HEK293 (cell line): ENCODE measurements around the gene CASQ2.

ENCODE experiments used
- CTCF ChIA-PET: fragments of 350-600 bp; formaldehyde crosslinking; extraction: SDS; loops from one replicate; lab custom pipeline; 2021; ENCODE audit warnings: antibody characterized with exemption; lab: Yijun Ruan, JAX
- POLR2A ChIA-PET: fragments of 300-600 bp; formaldehyde crosslinking; extraction: SDS; loops from one replicate; lab custom pipeline; 2020; ENCODE audit warnings: antibody characterized with exemption, inconsistent platforms; lab: Yijun Ruan, JAX
- H3K27ac ChIP-seq: fragments of 200-500 bp; sonication (Bioruptor generic); 2 replicates; pipeline ENCODE4 v1.5.1; 2014; ENCODE audit warnings: low read depth, low read length, control low read depth, inconsistent platforms; ENCODE audit errors: extremely low read depth
- H3K36me3 ChIP-seq, 2 experiments: fragments of 200-500 bp in 1 of 2; sonication (Bioruptor generic) in 1 of 2; 1 replicate in 1 of 2; 2 replicates in 1 of 2; pipeline ENCODE4 v1.5.1; 2014 to 2017; ENCODE audit warnings: inconsistent platforms in 2 of 2, low read length in 2 of 2; ENCODE audit not compliant: control insufficient read depth in 2 of 2, insufficient read depth in 1 of 2
- H3K4me1 ChIP-seq: fragments of 200-500 bp; sonication (Bioruptor generic); 2 replicates; pipeline ENCODE4 v1.5.1; 2014; ENCODE audit warnings: mild to moderate bottlenecking, low read length, inconsistent platforms; ENCODE audit not compliant: control insufficient read depth, insufficient read depth
- H3K4me3 ChIP-seq: 2 replicates; pipeline ENCODE4 v1.5.1; 2011; ENCODE audit warnings: low read depth, mild to moderate bottlenecking, control low read depth, low read length, moderate library complexity
- H3K9me3 ChIP-seq: fragments of 200-500 bp; sonication (Bioruptor generic); 2 replicates; pipeline ENCODE4 v1.5.1; 2014; ENCODE audit warnings: low read depth, low read length, inconsistent platforms; ENCODE audit not compliant: control insufficient read depth, insufficient read depth
- BCL11B ChIP-seq: fragments of 450-650 bp; formaldehyde crosslinking; IDR thresholded peaks from 2 replicates; pipeline ENCODE4 v1.5.1; 2016; ENCODE audit warnings: low read depth, missing biosample characterization, missing genetic modification characterization
- BCL6B ChIP-seq: fragments of 450-650 bp; formaldehyde crosslinking; IDR thresholded peaks from 2 replicates; pipeline ENCODE4 v1.5.1; 2017; ENCODE audit warnings: missing biosample characterization, missing genetic modification characterization
- OVOL3 ChIP-seq: fragments of 450-650 bp; formaldehyde crosslinking; IDR thresholded peaks from 2 replicates; pipeline ENCODE4 v1.5.1; 2016; ENCODE audit warnings: missing biosample characterization, missing genetic modification characterization
- SCRT2 ChIP-seq: fragments of 450-650 bp; formaldehyde crosslinking; IDR thresholded peaks from 2 replicates; pipeline ENCODE4 v1.5.1; 2016; ENCODE audit warnings: missing biosample characterization, missing genetic modification characterization
- SP3 ChIP-seq: fragments of 450-650 bp; formaldehyde crosslinking; IDR thresholded peaks from 2 replicates; pipeline ENCODE4 v1.5.1; 2016; ENCODE audit warnings: missing biosample characterization, missing genetic modification characterization
- TCF7L2 ChIP-seq: IDR thresholded peaks from 2 replicates; pipeline ENCODE4 v1.6.1; 2011; ENCODE audit warnings: low read depth, mild to moderate bottlenecking, inconsistent platforms, low read length, moderate library complexity, borderline replicate concordance
- WT1 ChIP-seq: fragments of 450-650 bp; formaldehyde crosslinking; IDR thresholded peaks from 2 replicates; pipeline ENCODE4 v1.5.1; 2016; ENCODE audit warnings: missing biosample characterization, missing genetic modification characterization
- ZEB2 ChIP-seq: fragments of 450-650 bp; formaldehyde crosslinking; IDR thresholded peaks from 2 replicates; pipeline ENCODE4 v1.5.1; 2016; ENCODE audit warnings: missing biosample characterization, missing genetic modification characterization
- ZNF157 ChIP-seq: fragments of 450-650 bp; formaldehyde crosslinking; IDR thresholded peaks from 2 replicates; pipeline ENCODE4 v1.5.1; 2016; ENCODE audit warnings: missing biosample characterization, missing genetic modification characterization
- ZNF19 ChIP-seq: fragments of 450-650 bp; formaldehyde crosslinking; IDR thresholded peaks from 2 replicates; pipeline ENCODE4; 2016; ENCODE audit warnings: missing biosample characterization, missing genetic modification characterization, low read depth
- ZNF37A ChIP-seq: fragments of 450-650 bp; IDR thresholded peaks from 2 replicates; pipeline ENCODE4 v1.5.1; 2018; ENCODE audit warnings: missing biosample characterization, missing genetic modification characterization
- ZNF391 ChIP-seq: fragments of 450-650 bp; formaldehyde crosslinking; IDR thresholded peaks from 2 replicates; pipeline ENCODE4 v1.5.1; 2016; ENCODE audit warnings: low read depth, missing biosample characterization, missing genetic modification characterization, borderline replicate concordance
- ZNF398 ChIP-seq: fragments of 450-650 bp; formaldehyde crosslinking; IDR thresholded peaks from 2 replicates; pipeline ENCODE4 v1.5.1; 2017; ENCODE audit warnings: missing biosample characterization, missing genetic modification characterization
- ZNF416 ChIP-seq: fragments of 450-650 bp; formaldehyde crosslinking; IDR thresholded peaks from 2 replicates; pipeline ENCODE4 v1.5.1; 2016; ENCODE audit warnings: missing biosample characterization, missing genetic modification characterization
- ZNF561 ChIP-seq: fragments of 450-650 bp; IDR thresholded peaks from 2 replicates; pipeline ENCODE4 v1.5.1; 2018; ENCODE audit warnings: missing biosample characterization, missing genetic modification characterization, borderline replicate concordance
- ZNF621 ChIP-seq: fragments of 450-650 bp; formaldehyde crosslinking; IDR thresholded peaks from 2 replicates; pipeline ENCODE4 v1.5.1; 2017; ENCODE audit warnings: missing biosample characterization, missing genetic modification characterization
- ZNF658 ChIP-seq: fragments of 450-650 bp; formaldehyde crosslinking; IDR thresholded peaks from 2 replicates; pipeline ENCODE4; 2016; ENCODE audit warnings: missing biosample characterization, missing genetic modification characterization
- ZNF660 ChIP-seq: fragments of 450-650 bp; IDR thresholded peaks from 2 replicates; pipeline ENCODE4 v1.5.1; 2018; ENCODE audit warnings: missing biosample characterization, mild to moderate bottlenecking, missing genetic modification characterization
- ZNF692 ChIP-seq: fragments of 450-650 bp; formaldehyde crosslinking; IDR thresholded peaks from 2 replicates; pipeline ENCODE4 v1.5.1; 2016; ENCODE audit warnings: missing biosample characterization, missing genetic modification characterization
- ZNF792 ChIP-seq: fragments of 450-650 bp; formaldehyde crosslinking; IDR thresholded peaks from 2 replicates; pipeline ENCODE4 v1.5.1; 2016; ENCODE audit warnings: missing biosample characterization, missing genetic modification characterization
- ZNF843 ChIP-seq: fragments of 450-650 bp; formaldehyde crosslinking; IDR thresholded peaks from 2 replicates; pipeline ENCODE4 v1.5.1; 2016; ENCODE audit warnings: missing biosample characterization, missing genetic modification characterization
- TF ChIP-seq, protein P1 (sequence below): fragments of 450-650 bp; formaldehyde crosslinking; conservative IDR thresholded peaks from 2 replicates; pipeline ENCODE4 v1.5.1; 2016; ENCODE audit warnings: low read depth, missing biosample characterization, missing genetic modification characterization
- TF ChIP-seq, protein P2 (sequence below): fragments of 450-650 bp; formaldehyde crosslinking; IDR thresholded peaks from 2 replicates; pipeline ENCODE4 v1.5.1; 2017; ENCODE audit warnings: missing biosample characterization, missing genetic modification characterization

Gene CASQ2

DNA sequence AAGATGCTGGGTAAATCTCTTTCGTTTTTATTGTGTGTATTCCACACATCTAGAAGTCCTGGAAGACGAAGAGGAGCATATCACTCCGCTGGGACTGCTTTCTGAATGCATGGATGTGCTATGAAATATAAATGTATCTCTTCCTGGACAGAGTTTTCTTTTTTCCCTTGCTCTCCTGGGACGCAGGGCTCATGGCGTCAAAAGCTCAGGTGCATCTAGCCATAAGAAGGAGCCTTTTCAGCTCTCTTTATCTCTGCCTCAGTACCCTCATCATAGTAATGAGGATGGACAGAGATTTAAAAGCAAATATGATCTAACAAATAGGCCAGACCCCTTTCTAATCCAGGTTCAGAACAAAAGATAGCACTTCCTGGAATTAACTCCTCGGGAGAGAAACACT, 27.5 kb upstream of the CASQ2 start:
- Histone ChIP-seq H3K4me3 (no peak overlapping the region), H3K4me1 (no peaks in the 10 kb centered on the region), H3K36me3 (no peaks in the 10 kb centered on the region), H3K27ac (no peak overlapping the region), H3K9me3 (no peaks in the 10 kb centered on the region)
- TF ChIP-seq WT1 (no peak), ZNF398 (no peak), BCL11B (tag by site-specific recombination) (no peak), SP3 (no peak), ZNF621 (tag by site-specific recombination) (no peak), ZNF391 (tag by site-specific recombination) (no peak), ZNF792 (no peak), ZNF157 (tag by site-specific recombination) (no peak)
- ChIA-PET POLR2A (no interaction called here), CTCF (interaction anchor here (0.6 to 1.0 kb wide), 2 partner anchors 185 to 761 kb away, joined by 3 read pairs; no protein-coding TSS in a partner anchor)

DNA sequence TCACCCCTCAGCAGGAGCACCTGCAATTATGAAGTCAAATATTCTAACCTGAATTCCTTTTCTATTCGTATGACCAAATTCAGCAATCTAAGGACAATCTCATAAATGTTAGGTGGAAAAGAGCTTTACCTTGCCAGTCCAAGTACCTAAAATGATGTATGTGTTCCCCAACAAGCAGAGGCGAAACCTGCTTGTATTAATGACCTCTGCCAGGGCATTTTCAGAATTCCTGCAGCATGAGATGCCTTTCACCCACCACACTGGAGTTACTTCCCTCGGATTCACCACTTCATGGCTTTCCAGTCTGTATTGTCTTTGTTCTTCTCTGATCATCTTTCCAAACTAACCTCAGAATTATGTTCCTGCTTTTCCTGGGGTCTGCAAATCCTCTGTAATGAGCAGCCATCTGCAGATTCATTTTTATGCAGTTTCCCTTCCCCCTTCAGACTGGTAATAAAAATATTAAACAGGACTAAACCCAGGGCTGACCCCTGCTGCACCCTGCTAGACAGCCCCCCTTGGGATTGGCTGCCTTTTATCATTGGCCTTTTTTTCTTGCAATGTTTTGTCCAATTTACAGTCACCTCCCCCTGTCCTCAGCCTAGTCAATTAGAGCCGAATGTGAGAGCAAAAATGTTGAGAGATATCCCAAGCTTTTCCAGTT, 26.6 kb upstream of the CASQ2 start:
- CTCF ChIA-PET = no interaction called here
- H3K4me3 ChIP-seq = no peak overlapping the region
- POLR2A ChIA-PET = no interaction called here
- H3K9me3 ChIP-seq = no peaks in the 10 kb centered on the region
- H3K36me3 ChIP-seq = no peaks in the 10 kb centered on the region
- no peak overlapping the region for H3K27ac ChIP-seq
- TF ChIP-seq, protein P1, sequence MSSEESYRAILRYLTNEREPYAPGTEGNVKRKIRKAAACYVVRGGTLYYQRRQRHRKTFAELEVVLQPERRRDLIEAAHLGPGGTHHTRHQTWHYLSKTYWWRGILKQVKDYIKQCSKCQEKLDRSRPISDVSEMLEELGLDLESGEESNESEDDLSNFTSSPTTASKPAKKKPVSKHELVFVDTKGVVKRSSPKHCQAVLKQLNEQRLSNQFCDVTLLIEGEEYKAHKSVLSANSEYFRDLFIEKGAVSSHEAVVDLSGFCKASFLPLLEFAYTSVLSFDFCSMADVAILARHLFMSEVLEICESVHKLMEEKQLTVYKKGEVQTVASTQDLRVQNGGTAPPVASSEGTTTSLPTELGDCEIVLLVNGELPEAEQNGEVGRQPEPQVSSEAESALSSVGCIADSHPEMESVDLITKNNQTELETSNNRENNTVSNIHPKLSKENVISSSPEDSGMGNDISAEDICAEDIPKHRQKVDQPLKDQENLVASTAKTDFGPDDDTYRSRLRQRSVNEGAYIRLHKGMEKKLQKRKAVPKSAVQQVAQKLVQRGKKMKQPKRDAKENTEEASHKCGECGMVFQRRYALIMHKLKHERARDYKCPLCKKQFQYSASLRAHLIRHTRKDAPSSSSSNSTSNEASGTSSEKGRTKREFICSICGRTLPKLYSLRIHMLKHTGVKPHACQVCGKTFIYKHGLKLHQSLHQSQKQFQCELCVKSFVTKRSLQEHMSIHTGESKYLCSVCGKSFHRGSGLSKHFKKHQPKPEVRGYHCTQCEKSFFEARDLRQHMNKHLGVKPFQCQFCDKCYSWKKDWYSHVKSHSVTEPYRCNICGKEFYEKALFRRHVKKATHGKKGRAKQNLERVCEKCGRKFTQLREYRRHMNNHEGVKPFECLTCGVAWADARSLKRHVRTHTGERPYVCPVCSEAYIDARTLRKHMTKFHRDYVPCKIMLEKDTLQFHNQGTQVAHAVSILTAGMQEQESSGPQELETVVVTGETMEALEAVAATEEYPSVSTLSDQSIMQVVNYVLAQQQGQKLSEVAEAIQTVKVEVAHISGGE (tag by site-specific recombination) = no peak
- TF ChIP-seq ZNF19 (tag by site-specific recombination) = no peak
- TF ChIP-seq, protein P2, sequence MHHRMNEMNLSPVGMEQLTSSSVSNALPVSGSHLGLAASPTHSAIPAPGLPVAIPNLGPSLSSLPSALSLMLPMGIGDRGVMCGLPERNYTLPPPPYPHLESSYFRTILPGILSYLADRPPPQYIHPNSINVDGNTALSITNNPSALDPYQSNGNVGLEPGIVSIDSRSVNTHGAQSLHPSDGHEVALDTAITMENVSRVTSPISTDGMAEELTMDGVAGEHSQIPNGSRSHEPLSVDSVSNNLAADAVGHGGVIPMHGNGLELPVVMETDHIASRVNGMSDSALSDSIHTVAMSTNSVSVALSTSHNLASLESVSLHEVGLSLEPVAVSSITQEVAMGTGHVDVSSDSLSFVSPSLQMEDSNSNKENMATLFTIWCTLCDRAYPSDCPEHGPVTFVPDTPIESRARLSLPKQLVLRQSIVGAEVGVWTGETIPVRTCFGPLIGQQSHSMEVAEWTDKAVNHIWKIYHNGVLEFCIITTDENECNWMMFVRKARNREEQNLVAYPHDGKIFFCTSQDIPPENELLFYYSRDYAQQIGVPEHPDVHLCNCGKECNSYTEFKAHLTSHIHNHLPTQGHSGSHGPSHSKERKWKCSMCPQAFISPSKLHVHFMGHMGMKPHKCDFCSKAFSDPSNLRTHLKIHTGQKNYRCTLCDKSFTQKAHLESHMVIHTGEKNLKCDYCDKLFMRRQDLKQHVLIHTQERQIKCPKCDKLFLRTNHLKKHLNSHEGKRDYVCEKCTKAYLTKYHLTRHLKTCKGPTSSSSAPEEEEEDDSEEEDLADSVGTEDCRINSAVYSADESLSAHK (tag by site-specific recombination) = no peak
- TF ChIP-seq BCL6B (tag by site-specific recombination) = no peak
- TF ChIP-seq SCRT2 (tag by site-specific recombination) = no peak
- no peak for TF ChIP-seq OVOL3 (tag by site-specific recombination)
- no peak for TF ChIP-seq ZNF37A (tag by site-specific recombination)
- TF ChIP-seq ZNF660 (tag by site-specific recombination) = no peak
- TF ChIP-seq ZNF843 (tag by site-specific recombination) = no peak
- no peak for TF ChIP-seq ZEB2
- no peak for TF ChIP-seq ZNF692 (tag by site-specific recombination)
- TF ChIP-seq TCF7L2 = no peak
- no peak for TF ChIP-seq ZNF561 (tag by site-specific recombination)
- no peak for TF ChIP-seq ZNF416
- TF ChIP-seq ZNF398 = no peak
- TF ChIP-seq ZNF658 (tag by site-specific recombination) = no peak
- TF ChIP-seq, all 188 proteins: peak for 0
- no peaks in the 10 kb centered on the region for H3K4me1 ChIP-seq
